HCT116 (cell line): ENCODE measurements around the gene RELA. TPM values are rescaled to one million over a fixed set of nuclear protein-coding genes. Genes with fewer than 3 reads are reported as not detected.

Source experiments
- ATAC-seq: fragments of 200-7000 bp; cut with Tn5 transposase; 2 replicates; pipeline ENCODE4 v1.9.1; 2020; ENCODE audit warnings: mild to moderate bottlenecking, moderate library complexity
- BruUV-seq: library from RNA; stranded (reverse); fragments of 400-500 nt; replicated peaks from 2 replicates; lab custom pipeline; 2021; lab: Mats Ljungman, UMichigan
- CTCF ChIA-PET: fragments of 300-600 bp; sonication (Branson Sonifier 250); formaldehyde crosslinking; loops from one replicate; lab custom pipeline; 2021; ENCODE audit warnings: antibody characterized with exemption; lab: Charles Lee
- POLR2A ChIA-PET: fragments of 300-600, 350-600 bp; sonication (Branson Sonifier 250); formaldehyde crosslinking; loops from one replicate; lab custom pipeline; 2021; ENCODE audit warnings: antibody characterized with exemption; lab: Charles Lee
- RAD21 ChIA-PET, 2 experiments: fragments of 300-600 bp; sonication (Branson Sonifier 250); formaldehyde crosslinking; loops; one replicate each; lab custom pipeline; 2023; ENCODE audit warnings: low total read pairs in 2 of 2; ENCODE audit not compliant: uncharacterized antibody in 2 of 2, unreplicated experiment in 2 of 2, low non-redundant PET in 1 of 2; lab: Charles Lee
- DNase-seq: peaks from one replicate; pipeline ENCODE4 v3.0.0-alpha.2; 2010; ENCODE audit warnings: low read depth, low spot score
- H2AFZ ChIP-seq: fragments of 200-600 bp; shearing (Covaris generic), sonication (generic); 2 replicates; pipeline ENCODE4 v1.6.1; 2017; ENCODE audit warnings: low read depth, mixed run types, mixed read lengths, antibody characterized with exemption, low read length; ENCODE audit not compliant: poor library complexity, severe bottlenecking
- H3K27ac ChIP-seq: 2 replicates; pipeline ENCODE4 v1.5.1; 2012; ENCODE audit warnings: low read depth, low read length
- H3K27me3 ChIP-seq: fragments of 200-600 bp; sonication (generic); 2 replicates; pipeline ENCODE4 v1.6.1; 2016; ENCODE audit warnings: mixed run types, low read length, mixed read lengths; ENCODE audit not compliant: insufficient read depth
- H3K36me3 ChIP-seq, 2 experiments: fragments of 200-500 bp in 1 of 2; fragments of 200-600 bp in 1 of 2; sonication (Bioruptor generic) in 1 of 2; sonication (generic) in 1 of 2; 2 replicates each; pipeline versions ENCODE4 v1.5.1 to v1.6.1; 2014 to 2016; ENCODE audit warnings: low read length in 2 of 2, inconsistent platforms in 1 of 2, mixed read lengths in 1 of 2, mixed run types in 1 of 2; ENCODE audit not compliant: insufficient read depth in 2 of 2, control insufficient read depth in 1 of 2
- H3K4me1 ChIP-seq, 2 experiments: fragments of 200-600 bp in 1 of 2; sonication (generic) in 1 of 2; 2 replicates each; pipeline versions ENCODE4 v1.5.1 to v1.6.1; 2012 to 2017; ENCODE audit warnings: low read length in 2 of 2, inconsistent platforms in 1 of 2, mild to moderate bottlenecking in 1 of 2, mixed read lengths in 1 of 2, mixed run types in 1 of 2, moderate library complexity in 1 of 2; ENCODE audit not compliant: insufficient read depth in 2 of 2, control insufficient read depth in 1 of 2
- H3K4me2 ChIP-seq: fragments of 200-600 bp; sonication (generic); 2 replicates; pipeline ENCODE4 v1.6.1; 2017; ENCODE audit warnings: mixed run types, low read length, mixed read lengths
- H3K4me3 ChIP-seq, 2 experiments: fragments of 200-600 bp in 1 of 2; sonication (generic) in 1 of 2; replicated peaks in 1 of 2; 2 replicates each; pipeline ENCODE4 v1.5.1; 2011 to 2016; ENCODE audit warnings: low read length in 2 of 2, control low read depth in 1 of 2, low read depth in 1 of 2, mild to moderate bottlenecking in 1 of 2, mixed read lengths in 1 of 2, mixed run types in 1 of 2
- H3K79me2 ChIP-seq: fragments of 200-600 bp; sonication (generic); 2 replicates; pipeline ENCODE4 v1.6.1; 2017; ENCODE audit warnings: mild to moderate bottlenecking, mixed run types, low read length, moderate library complexity, mixed read lengths; ENCODE audit not compliant: insufficient read depth
- H3K9ac ChIP-seq: fragments of 200-600 bp; sonication (generic); 2 replicates; pipeline ENCODE4 v1.6.1; 2016; ENCODE audit warnings: low read length, mixed read lengths
- H3K9me2 ChIP-seq: fragments of 200-600 bp; sonication (generic), shearing (Covaris generic); 2 replicates; pipeline ENCODE4 v1.6.1; 2017; ENCODE audit warnings: mixed run types, mild to moderate bottlenecking, moderate library complexity; ENCODE audit not compliant: insufficient read depth
- H3K9me3 ChIP-seq, 2 experiments: fragments of 200-500 bp in 1 of 2; fragments of 200-600 bp in 1 of 2; sonication (Bioruptor generic) in 1 of 2; sonication (generic) in 1 of 2; 2 replicates each; pipeline ENCODE4 v1.6.1; 2014 to 2017; ENCODE audit warnings: low read length in 2 of 2, mixed read lengths in 2 of 2, inconsistent platforms in 1 of 2, low read depth in 1 of 2, mild to moderate bottlenecking in 1 of 2, mixed run types in 1 of 2, moderate library complexity in 1 of 2; ENCODE audit not compliant: control insufficient read depth in 1 of 2, insufficient read depth in 1 of 2
- H4K20me1 ChIP-seq: fragments of 200-600 bp; sonication (generic), shearing (Covaris generic); 2 replicates; pipeline ENCODE4 v1.6.1; 2017; ENCODE audit warnings: mixed run types, mild to moderate bottlenecking, moderate library complexity; ENCODE audit not compliant: insufficient read depth
- CBX3 ChIP-seq: IDR thresholded peaks from 2 replicates; pipeline ENCODE4 v1.6.1; 2012; ENCODE audit warnings: low read depth
- CEBPB ChIP-seq: IDR thresholded peaks from 2 replicates; pipeline ENCODE4 v1.6.1; 2012; ENCODE audit warnings: low read depth
- EZH2 ChIP-seq: fragments of 200-600 bp; sonication (generic); IDR thresholded peaks from 2 replicates; pipeline ENCODE4 v1.6.1; 2017; ENCODE audit warnings: antibody characterized with exemption, mixed run types
- SIN3A ChIP-seq: IDR thresholded peaks from 2 replicates; pipeline ENCODE4 v1.6.1; 2012; ENCODE audit warnings: low read depth
- SP1 ChIP-seq: IDR thresholded peaks from 2 replicates; pipeline ENCODE4 v1.6.1; 2012; ENCODE audit warnings: low read depth
- ZFX ChIP-seq: fragments of 450-650 bp; IDR thresholded peaks from 2 replicates; pipeline ENCODE4 v1.6.1; 2017
- intact Hi-C: fragments of 100-400 bp; cut with micrococcal nuclease; formaldehyde crosslinking; loops from 2 replicates; pipeline ENCODE4 v1.10.0; 2022
- total RNA-seq: library from RNA; stranded (reverse); gene quantifications from one replicate; pipeline ENCODE4 v1.2.1, GENCODE V29; 2021; ENCODE audit not compliant: unreplicated experiment

Gene RELA
- total RNA-seq, 1 experiment from 2014 or later, result 78.5 TPM

GRCh38 chr11:65641297-65642013, 21.3 kb downstream of the RELA start:
- no peak overlapping the region for H3K9ac ChIP-seq
- peaks cover 13% of the 10 kb centered on the region; the same call in 1 of the 2 replicates for H3K79me2 ChIP-seq
- ATAC-seq (no peak), DNase-seq (no peak)
- intact Hi-C loops, result no loop called here
- no peaks in the 10 kb centered on the region for H3K9me3 ChIP-seq
- ChIA-PET RAD21 (no interaction called here), CTCF (no interaction called here), POLR2A (no interaction called here)
- H3K4me3 ChIP-seq, result no peak overlapping the region
- TF ChIP-seq ZFX (no peak), CEBPB (no peak), EZH2 (no peak), SP1 (no peak), CBX3 (no peak)
- H2AFZ ChIP-seq, result no peak overlapping the region
- no peaks in the 10 kb centered on the region for H4K20me1 ChIP-seq
- H3K27me3 ChIP-seq, result no peaks in the 10 kb centered on the region
- H3K4me1 ChIP-seq, result peaks cover 37 to 70% of the 10 kb centered on the region in 2 experiments
- H3K4me2 ChIP-seq, result no peak overlapping the region
- H3K9me2 ChIP-seq, result no peaks in the 10 kb centered on the region
- peaks cover 0 to 14% of the 10 kb centered on the region in 2 experiments; a peak in 1 of 4 replicates for H3K36me3 ChIP-seq
- BruUV-seq, result no TSS peak
- no peak overlapping the region; the same call in 1 of the 2 replicates for H3K27ac ChIP-seq

- H3K27ac ChIP-seq, result no peak overlapping the region; the same call in 1 of the 2 replicates
- no peak overlapping the region for H2AFZ ChIP-seq
- H3K9me3 ChIP-seq, result no peaks in the 10 kb centered on the region
- H3K36me3 ChIP-seq, result peaks cover 0 to 21% of the 10 kb centered on the region in 2 experiments; a peak in 2 of 4 replicates
- peaks cover 32 to 64% of the 10 kb centered on the region in 2 experiments for H3K4me1 ChIP-seq
- no peaks in the 10 kb centered on the region for H4K20me1 ChIP-seq
- H3K79me2 ChIP-seq, result peaks cover 13% of the 10 kb centered on the region; the same call in 1 of the 2 replicates
- no peaks in the 10 kb centered on the region for H3K27me3 ChIP-seq
- TF ChIP-seq SIN3A, result no peak
- no peak for TF ChIP-seq ZFX
- no peak for TF ChIP-seq EZH2
- TF ChIP-seq, all 23 proteins: peak for 0
- ChIA-PET CTCF (no interaction called here), POLR2A (no interaction called here), RAD21 (no interaction called here)
- H3K4me2 ChIP-seq, result no peak overlapping the region
- H3K4me3 ChIP-seq, result no peak overlapping the region
- DNase-seq (no peak), ATAC-seq (no peak)
- H3K9ac ChIP-seq, result no peak overlapping the region
- no peaks in the 10 kb centered on the region for H3K9me2 ChIP-seq
- no TSS peak for BruUV-seq
- intact Hi-C loops, result no loop called here
Observed at GRCh38 chr11:65640483-65641296, 22.0 kb downstream of the RELA start.
